GM12891 (cell line): ENCODE results near the gene PARVG.

ENCODE experiments used
- POLR2A ChIP-seq: IDR thresholded peaks from 2 replicates; pipeline ENCODE4 v1.6.1; 2011; ENCODE audit warnings: low read depth, low read length, control low read depth
- TAF1 ChIP-seq: IDR thresholded peaks from 2 replicates; pipeline ENCODE4 v1.6.1; 2011; ENCODE audit warnings: low read depth, low read length, control low read depth

DNA sequence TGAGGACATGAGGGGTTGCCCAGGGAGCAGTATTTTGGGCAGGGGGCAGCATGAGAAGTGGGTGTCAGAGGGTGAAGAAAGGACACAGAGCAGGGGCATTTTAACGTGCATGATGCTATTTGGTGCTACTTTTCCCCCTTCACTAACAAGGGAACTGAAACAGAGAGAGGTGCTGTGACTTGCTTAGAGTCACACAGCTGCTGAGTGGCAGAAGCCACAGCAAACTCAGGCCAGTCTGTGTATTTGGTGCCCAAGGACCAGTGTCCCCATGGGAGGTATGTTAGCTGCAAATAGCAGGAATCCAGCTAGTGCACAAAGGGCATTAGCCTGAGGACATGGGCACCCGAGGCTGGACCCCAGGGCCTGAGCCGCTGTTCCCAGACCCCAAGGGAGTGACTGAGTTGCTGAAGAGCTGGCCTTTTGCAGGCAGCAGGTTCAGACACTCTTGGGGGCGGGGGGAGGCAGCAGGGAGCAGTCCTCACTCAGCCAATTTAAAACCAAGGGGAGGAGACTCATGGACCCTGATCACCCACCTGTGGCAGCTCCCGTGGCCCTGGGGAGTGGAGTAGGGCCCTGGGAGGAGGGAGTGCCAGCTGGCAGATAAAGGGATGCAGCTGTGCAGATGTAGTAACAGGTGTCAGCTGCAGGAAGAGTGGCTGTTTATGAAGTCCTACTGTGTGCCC lies 14.6 kb downstream of the PARVG start:
- TF ChIP-seq POLR2A (no peak), TAF1 (no peak)
